GM21528 (cell line): Measurements from ENCODE around the gene GNPTAB.
"Not testable (repeated sequence)": the region's sequence is repeated elsewhere in the genome, so short reads cannot be mapped to it uniquely, and the experiment has no call there.

ENCODE experiments used
- ATAC-seq: cut with Tn5 transposase; IDR thresholded peaks from one replicate; pipeline ENCODE4 v1.9.1; 2021; ENCODE audit warnings: mild to moderate bottlenecking, moderate library complexity; ENCODE audit not compliant: unreplicated experiment, low FRiP score

Gene GNPTAB

DNA sequence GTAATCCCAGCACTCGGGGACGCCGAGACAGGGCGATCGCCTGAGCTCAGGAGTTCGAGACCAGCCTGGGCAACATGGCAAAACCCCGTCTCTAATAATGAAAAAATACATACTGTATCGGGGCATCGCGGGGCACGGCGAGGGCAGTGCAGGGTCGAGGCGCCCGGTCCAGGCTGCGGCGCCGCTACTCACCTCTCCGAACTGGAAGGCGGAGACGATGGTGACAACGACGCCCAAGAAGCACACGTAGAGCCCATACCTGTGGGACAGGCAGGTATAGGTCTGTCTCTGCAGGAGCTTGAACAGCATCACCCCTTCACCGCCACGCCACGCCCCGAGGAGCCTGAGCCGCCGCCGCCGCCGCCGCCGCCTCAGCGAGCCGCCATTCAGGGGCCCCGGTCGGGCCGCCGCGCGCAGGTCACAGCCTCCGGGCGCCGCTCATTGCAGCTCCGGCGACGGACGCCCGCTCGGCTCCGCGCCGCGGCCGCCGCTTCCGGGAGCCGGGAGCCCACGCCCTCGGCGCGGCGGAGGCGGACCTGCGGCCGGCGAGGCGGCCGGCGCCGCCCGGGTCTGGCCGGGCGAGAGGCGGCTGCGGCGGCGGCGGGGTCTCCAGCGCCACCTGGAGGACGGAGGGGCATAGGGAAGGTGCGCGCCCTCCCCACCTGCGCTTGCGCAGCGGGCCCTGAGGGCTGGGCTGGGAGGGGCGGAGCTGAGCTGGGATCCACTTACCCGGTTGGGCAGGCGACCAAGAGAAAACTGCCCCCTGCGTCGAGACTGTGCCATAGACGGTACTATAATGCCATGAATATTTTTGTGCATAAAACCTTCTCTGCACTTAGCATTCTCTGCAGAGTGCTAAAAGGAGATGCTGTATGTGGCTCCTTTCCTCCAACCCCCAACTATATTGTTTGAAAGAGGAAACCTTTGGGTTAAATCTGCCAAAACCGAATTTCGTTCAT lies at the start of gene GNPTAB:
TSS of gene GNPTAB (minus strand) at position 593 of the 959 bp plus-strand sequence. CDS start at position 309, 284 bp downstream.
- ATAC-seq, result peak; percentile 88

DNA sequence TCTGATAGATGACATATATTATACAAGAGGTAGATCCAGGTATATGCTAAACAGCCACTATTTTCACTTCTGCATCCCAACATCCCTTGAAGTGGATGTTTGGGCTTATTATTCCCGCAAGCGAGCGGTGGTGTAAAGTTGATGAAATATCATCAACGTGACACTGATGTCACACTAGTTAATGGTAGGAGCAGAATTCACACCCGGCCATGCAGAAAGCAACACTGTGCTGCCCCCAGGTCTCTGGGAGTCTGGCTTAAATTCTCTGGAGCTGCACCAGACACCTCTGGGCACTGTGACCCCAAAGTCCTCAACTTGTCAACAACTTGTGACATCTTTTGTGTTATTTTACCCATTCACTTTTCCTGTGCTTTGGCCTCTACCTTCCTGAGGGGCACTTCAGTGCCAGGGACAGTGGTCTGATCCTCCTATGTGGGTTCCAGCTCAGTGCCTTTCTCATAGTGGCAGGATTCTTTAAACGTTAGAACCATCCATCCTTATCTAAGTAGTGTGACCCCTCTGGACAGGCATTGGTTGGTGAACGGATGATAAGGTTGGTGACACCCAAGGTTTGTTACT lies 47.6 kb upstream of the GNPTAB start:
- ATAC-seq, result peak; percentile 13

DNA sequence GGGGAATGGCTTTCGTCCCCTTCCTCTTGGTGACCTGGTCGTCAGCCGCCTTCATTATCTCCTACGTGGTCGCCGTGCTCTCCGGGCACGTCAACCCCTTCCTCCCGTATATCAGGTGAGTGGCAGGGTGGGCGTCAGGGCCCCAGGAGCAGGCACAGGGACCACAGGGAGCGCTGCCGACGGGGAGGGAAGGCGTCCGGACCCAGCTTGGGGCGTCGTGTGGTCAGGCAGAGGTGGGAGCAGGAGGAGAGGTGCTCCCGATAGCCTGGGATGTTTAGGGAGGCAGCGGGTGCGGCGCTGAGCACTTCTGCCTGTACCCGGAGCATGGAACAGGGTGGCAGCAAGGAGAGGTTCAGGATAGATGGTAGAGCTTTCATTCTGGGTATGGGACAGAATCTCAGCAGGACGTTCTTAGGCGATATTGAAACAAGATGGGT lies 47.1 kb upstream of the GNPTAB start:
- ATAC-seq, result peak; percentile 26

DNA sequence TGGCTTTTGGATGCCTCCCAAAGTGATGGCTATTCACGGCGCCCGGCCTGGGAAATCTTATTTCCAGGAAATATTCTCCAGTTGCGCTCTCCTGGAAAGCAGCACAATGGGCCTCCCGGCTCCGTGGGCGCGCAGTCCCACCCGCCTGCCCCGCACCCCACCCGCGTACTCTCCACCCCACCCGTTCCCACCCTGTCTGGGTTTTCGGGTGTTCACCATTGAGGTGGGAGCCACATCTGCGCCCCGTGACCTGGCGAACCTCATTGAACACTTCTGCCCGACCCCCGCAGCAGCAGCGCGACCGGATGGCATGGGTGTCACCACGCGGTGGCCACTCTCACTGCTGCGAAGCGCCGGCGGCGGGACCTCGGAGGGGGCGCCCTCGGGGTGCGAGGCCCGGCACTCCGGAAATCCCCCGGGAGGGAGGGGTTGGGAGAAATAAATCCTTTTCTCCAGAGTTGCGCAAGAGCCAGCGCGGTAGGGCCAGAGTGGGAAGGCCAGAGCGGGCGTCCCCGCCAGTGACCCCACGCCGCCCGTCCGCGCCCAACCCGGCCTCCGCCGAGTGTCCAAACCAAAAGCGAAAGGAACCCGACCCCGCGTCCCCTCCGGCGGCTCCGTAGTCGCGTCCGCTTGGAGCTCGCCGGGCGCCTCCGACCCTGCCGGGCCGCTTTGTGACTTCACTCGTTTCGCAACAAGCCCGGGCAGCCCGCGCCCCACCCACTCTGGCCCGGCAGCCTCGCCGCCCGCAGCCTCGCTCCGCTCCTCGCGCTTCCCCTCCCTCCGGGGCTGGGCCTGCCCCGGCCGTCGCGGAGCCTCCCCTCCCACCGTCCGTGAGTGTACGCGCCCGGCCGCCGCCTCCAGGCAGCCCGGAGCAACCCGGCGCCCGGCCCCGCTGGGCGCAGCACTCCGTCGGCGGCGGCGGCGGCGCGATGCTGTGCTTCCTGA lies 46.4 kb upstream of the GNPTAB start, which contains the start of gene DRAM1:
TSS of gene DRAM1 (plus strand) at position 720 of the 945 bp plus-strand sequence. CDS start at position 930, 210 bp downstream.
- peak; percentile 84 for ATAC-seq

DNA sequence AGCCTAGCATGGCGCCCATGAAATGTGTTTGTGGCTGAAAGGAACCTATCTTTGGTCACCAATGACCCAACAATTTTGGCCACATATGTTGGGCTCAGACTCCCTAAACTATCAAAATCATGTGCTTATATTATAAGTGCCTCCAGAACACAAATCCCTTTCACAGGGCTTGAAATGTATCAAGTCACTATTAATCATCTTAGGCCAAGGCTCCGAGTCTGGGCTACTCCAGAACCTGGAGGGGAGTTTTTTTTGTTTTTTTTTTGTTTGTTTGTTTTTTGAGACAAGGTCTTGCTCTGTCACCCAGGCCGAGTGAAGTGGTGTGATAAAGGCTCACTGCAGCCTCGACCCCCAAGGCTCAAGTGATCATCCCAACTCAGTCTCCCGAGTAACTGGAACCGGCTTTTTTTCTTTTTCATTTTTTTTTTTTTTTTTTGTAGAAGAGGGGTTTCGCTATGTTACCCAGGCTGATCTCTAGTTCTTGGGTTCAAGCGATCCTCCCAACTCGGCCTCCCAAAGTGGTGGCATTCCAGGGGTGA lies 45.6 kb upstream of the GNPTAB start:
- ATAC-seq, result no peak

DNA sequence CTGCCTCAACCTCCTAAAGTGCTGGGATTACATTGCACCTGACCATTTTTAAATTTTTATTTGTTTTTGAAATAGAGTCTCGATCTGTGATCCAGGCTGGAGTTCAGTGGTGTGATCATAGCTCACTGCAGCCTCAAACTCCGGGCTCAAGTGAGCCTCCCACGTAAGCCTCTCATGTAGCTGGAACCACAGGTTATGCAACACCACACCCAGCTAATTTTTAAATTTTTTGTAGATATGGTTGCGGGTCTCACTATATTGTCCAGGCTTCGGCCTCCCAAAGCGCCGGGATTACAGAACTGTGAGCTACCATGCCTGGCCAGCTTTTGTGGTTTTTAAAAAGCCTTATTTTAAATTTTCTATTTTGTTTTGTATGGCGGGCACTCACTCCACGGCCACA lies 44.4 kb upstream of the GNPTAB start:
- no peak for ATAC-seq

DNA sequence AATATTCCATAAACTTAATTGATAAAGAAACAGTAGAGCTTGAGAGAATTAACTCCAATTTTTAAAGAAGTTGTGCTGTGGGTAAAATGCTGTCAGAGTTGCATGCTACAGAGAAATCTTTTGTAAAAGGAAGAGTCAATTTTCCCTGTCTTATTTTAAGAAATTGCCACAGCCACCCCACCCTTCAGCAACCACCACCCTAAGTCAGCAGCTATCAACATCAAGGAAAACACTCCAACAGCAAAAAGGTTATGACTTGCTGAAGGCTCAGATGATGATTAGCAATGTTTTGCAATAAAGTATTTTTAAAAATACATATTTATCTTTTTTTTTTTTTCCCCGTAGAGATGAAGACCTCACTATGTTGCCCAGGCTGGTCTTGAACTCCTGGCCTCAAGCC lies 40.2 kb upstream of the GNPTAB start:
- no peak for ATAC-seq

DNA sequence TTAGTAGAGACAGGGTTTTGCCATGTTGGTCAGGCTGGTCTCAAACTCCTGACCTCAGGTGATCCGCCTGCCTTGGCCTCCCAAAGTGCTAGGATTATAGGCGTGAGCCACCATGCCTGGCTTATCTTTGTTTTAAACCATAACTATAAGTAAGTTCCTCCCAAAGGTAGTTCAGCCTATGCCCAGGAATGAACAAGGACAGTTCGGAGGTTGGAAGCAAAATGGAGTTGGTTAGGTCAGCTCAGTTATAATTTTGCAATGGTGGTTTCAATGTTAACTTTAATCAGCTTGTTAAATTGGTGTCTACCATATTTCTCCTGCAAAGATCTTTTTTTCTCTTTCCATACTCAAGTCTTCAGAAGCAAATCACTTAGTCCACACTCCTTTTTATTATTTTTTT lies 36.9 kb upstream of the GNPTAB start:
- not testable (repeated sequence) for ATAC-seq

DNA sequence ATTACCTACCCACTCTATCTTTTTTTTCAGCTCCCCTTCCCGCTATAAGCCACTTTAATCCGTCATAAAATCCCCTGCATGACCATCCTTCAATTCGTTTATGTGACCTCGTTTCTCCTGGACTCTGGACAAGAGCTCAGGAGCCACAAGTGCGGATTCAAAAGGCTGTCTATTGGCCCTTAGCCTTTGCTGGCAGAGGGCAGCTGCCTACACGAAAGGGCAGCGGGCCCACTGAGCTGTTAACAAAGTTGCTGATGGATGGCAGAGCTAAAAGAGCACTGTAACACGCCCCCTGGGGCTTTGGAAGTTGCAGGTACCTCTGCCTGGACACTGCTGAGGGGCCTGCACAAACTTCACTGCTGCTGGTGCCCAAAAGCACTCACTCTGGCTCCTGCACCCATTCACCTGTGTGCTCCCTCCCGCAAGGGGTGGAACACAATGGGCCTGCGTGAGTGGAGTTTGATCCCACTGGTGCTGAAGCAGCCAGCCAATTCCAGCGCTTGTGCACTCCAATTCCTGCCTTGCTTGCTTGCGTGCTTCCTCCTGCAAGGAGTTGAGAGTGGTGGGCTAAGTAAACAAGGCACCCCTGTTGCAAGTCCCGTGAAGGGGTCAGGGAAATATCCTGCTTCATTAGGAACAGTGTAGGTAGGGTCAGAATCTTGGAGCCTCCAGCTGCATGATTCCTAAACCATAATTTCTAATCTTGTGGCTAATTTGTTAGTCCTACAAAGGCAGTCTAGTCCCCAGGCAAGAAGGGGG lies 36.0 kb upstream of the GNPTAB start:
- no peak for ATAC-seq

DNA sequence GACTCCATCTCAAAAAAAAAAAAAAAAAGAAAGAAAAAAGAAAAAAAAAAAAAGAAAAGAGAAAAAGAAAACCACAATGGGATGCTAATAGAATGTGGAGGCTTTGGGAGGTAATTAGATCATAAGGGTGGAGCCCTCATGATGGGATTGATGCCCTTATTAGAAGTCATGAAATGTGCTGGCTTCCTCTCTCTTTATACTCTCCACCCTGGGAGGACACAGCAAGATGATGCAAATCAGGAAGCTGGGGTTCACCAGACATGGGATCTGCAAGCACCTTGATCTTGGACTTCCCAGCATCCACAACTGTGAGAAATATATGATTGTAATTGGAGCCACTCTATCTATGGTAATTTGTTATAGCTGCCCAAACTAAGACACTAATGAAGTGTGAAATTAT lies 33.2 kb upstream of the GNPTAB start:
- no peak for ATAC-seq

DNA sequence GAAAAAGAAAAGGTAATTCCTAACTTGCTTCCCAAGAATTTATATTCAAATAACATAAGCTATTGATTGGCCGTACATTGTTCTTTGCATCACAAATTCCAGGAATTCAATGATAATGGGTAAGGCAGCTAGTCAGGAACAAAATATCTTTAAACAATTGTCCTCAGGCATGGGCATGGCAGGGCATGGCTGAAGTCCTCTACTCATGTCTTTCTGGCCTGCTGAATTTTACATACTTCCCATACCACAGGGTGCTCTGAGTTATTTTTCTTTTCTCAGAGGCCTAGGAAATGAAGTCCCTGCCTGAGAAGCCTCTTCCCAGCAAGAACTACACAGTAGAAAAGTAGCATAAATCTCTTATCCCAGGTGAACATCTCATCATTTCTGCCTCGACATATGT lies 31.5 kb upstream of the GNPTAB start:
- no peak for ATAC-seq

DNA sequence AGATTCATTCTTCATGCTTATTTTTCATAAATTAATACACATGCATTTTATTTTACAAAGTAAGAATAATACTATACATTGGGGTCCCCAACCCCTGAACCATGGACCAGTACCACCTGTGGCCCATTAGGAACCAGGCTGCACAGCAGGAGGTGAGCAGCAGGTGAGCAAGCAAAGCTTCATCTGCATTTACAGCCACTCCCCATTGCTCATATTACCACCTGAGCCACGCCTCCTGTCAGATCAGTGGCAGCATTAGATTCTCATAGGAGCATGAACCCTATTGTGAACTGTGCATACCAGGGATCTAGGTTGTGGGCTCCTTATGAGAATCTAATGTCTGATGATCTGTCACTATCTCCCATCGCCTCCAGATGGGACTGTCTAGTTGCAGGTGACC lies 30.9 kb upstream of the GNPTAB start:
- ATAC-seq, result not testable (repeated sequence)

DNA sequence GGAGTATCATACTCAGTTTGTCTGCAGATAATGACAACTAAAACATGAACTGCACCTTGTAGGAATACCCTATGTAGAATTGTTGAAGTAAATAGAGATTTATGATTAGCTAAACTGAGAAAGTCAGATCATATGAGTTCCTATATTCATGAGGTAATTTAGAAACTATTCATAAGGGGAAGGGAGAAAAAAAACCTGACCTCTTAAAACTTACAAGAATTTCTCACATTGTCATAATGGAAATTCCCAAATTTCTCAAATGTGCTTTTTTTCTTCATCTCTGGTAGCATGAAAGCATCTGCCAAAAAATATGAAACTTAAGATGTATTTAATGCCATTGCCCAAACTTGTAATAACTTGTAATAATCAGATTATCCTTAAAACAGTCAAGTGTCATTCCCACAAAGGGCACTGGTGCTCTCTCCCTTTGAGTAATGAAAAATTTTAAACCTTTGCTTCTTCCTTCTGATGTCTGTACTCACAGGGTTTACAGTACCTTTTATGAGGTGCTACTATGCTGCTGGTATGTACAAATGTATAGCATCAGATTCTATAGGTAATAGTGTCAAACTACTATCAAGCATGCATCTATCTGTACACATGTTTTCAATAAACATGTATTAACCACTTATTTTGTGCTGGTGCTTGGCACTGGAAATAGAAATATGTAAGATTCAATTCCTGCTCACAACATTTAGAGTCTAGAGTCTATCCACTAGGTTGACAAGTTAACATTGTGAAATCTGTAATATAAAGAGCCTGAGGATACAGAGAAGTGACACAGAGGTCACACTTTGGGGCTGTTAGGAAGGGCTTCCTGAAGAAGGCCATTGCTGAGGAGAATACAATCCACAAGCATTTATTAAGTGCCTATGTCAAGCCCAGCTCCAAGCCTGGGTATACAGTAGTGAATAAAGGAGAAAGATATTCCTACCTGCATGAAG lies 29.2 kb upstream of the GNPTAB start:
- ATAC-seq, result peak; percentile 38

DNA sequence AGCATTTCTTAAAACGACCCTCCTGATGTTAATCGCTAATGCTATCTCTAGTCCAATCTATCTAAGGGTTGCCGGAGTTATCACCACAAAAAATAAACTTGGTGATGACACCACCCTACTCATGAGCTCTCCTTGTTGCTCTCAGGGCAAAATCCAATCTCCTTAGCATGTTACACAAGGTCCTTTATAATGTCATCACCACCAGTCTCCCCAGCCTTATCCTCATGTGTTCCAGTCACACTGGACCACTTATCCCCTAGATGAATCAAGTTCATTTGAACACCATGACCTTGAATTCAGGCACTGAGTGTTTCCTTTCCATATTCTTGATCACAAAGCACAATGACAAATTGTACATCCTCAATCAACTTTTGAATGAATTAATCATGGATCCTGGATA lies 27.6 kb upstream of the GNPTAB start:
- ATAC-seq, result no peak

DNA sequence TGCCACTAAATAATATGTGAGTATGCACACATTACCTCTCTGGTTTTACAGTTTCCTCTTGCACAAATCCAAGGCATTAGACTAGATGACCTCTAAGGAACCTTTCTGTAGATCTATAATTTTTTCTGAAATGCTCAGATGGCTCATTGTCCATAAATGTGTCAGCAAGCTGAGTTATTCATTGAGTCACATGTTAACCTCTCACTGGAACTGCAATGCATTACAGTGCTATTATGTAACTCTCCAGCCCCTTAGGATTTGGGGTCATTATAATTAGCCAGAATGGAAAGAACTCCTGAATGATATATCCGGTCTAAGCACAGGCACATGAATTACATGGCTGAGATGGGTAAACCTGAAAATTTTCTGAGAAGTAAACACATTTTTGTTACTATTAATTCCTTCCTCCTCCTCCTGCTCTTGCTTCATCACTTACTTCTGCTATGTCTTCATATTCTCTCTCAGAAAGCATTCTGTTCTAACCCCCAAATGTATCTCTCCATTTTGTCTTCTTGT lies 26.3 kb upstream of the GNPTAB start:
- peak; percentile 41 for ATAC-seq

DNA sequence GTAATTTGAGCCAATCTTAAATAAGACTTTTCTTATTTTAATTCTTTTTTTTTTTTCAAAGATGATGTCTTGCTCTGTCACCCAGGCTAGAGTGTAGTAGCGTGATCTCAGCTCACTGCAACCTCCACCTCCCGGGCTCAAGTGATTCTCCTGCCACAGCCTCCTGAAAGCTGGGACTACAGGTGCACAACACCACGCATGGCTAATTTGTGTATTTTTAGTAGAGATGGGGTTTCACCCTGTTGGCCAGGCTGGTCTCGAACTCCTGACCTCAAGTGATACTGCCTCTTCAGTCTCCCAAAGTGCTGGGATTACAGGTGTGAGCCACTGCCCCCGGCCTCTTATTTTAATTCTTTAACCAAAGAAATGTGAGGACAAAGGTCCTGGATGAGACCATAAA lies 25.9 kb upstream of the GNPTAB start:
- ATAC-seq, result peak; percentile 41

DNA sequence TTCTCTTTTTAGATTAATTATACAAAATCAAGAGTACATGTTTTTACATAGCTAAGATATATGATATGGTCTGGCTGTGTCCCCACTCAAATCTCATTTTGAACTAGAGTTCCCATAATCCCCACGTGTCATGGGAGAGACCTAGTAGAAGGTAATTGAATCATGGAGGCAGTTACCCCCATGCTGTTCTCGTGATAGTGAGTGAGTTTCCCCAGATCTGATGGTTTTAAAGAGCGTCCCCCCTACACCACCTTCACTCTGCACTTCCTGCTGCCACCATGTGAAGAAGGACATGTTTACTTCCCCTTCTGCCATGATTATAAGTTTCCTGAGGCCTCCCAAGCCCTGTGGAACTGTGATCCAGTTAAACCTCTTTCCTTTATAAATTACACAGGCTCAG lies 25.2 kb upstream of the GNPTAB start:
- no peak for ATAC-seq

DNA sequence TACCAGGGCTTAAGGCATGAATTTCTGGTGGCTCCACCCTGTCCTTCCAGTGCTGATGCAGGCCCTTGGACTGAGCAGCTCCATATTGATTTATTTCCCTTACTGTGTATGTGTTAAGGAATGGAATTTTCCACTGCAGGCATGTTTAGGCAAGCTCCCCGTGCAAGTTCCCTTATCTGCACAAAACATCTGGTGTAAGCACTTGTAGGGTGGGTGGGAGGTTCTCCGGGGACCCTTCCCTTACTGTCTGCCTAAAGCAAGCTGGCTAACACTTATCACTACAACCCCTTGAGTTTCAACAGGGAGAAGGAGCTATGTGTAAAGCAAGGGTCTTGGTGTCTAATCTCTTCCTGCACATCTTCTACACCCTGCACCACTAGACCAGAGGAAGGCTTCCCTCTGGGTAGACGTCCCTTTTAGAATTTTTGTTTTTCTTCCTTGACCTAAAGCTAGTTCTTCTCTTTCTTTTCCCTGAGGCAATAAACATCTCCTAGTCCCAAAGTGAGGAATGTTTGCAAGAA lies 24.7 kb upstream of the GNPTAB start:
- ATAC-seq, result no peak
